Measurements from ENCODE around the gene IFT22.
"Not testable (repeated sequence)": the region's sequence is repeated elsewhere in the genome, so short reads cannot be mapped to it uniquely, and the experiment has no call there.

DNA sequence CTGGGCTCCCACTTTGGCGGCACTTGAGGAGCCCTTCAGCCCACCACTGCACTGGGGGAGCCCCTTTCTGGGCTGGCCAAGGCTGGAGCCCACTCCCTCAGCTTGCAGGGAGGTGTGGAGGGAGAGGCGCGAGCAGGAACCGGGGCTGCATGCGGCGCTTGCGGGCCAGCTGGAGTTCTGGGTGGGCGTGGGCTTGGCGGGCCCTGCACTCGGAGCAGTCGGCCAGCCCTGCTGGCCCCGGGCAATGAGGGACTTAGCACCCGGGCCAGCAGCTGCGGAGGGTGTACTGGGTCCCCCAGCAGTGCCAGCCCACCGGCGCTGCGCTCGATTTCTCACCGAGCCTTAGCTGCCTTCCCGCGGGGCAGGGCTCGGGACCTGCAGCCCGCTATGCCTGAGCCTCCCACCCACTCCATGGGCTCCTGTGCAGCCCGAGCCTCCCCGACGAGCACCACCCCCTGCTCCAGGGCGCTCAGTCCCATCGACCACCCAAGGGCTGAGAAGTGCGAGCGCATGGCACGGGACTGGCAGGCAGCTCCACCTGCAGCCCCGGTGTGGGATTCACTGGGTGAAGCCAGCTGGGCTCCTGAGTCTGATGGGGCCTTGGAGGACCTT, 26.9 kb upstream of the IFT22 start:
- TF ChIP-seq, protein P1, sequence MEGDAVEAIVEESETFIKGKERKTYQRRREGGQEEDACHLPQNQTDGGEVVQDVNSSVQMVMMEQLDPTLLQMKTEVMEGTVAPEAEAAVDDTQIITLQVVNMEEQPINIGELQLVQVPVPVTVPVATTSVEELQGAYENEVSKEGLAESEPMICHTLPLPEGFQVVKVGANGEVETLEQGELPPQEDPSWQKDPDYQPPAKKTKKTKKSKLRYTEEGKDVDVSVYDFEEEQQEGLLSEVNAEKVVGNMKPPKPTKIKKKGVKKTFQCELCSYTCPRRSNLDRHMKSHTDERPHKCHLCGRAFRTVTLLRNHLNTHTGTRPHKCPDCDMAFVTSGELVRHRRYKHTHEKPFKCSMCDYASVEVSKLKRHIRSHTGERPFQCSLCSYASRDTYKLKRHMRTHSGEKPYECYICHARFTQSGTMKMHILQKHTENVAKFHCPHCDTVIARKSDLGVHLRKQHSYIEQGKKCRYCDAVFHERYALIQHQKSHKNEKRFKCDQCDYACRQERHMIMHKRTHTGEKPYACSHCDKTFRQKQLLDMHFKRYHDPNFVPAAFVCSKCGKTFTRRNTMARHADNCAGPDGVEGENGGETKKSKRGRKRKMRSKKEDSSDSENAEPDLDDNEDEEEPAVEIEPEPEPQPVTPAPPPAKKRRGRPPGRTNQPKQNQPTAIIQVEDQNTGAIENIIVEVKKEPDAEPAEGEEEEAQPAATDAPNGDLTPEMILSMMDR (IDR thresholded peaks at IDR 0.05 in 8 of 11, conservative IDR thresholded peaks at IDR 0.05 in 3 of 11) = not testable (repeated sequence)
- TF ChIP-seq POLR2A, POLR2AphosphoS5 (IDR thresholded peaks at IDR 0.05): not testable (repeated sequence)

All from spleen (tissue), 7 donors.